NK-92 (cell line): Measurements from ENCODE around the gene TUBGCP3.
"Not testable (repeated sequence)": the region's sequence is repeated elsewhere in the genome, so short reads cannot be mapped to it uniquely, and the experiment has no call there.

ENCODE experiments used
- DNase-seq: peaks from one replicate; lab custom pipeline; 2025; ENCODE audit not compliant: unreplicated experiment; lab: John Stamatoyannopoulos, UW

Gene TUBGCP3

DNA sequence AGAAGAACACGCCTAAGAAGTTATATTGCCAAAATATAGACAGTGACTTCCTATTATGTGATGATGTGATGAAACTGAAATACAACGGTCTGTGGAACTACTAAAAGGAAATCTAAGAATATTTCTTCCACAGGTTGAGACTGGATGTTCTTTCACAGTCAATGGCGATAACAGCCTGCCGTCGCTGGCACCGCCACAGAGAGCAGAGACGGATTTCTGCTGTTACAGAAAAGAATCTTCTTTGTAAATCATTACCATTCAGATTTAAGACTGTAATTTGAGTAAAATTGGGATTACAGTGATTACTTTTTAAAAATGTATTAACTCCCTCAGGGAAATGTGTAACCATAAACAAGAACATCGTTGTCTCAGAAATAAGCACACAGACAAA is 100.8 kb downstream of the TUBGCP3 start:
- DNase-seq: no peak

DNA sequence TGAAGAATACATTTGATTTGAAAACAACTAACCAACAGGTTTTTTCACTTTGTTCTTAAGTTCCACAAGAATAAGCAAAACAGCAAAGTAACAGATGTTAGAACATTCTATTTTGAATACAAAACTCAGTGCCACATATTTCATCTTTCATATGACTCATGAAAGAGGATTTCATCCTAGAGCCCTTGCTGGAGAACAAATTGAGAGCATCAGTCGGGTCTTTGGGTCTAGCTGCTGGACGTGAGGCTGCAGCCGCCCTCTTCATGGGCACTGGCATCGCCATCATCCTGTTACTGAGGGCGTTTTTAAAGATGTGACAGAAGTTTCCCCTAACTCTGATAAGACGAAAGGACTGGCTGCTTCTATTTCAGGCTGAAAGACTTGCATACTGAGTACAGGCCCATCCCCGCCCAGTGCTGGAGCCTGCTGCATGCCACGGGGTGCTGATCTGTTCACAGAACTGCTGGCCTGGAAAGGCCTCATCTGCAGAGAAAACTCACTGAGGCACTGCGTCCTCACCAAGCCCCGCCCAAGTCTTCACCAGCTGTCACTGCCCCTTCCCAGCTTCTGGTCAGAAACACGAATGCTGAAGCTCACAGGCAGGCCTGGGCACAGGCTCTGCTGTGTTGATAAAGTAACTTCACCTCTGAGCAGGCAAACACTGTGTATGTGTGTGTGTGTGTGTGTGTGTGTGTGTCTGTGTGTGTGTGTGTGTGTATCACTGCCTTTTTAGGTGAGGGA is 101.4 kb downstream of the TUBGCP3 start:
- no peak for DNase-seq

DNA sequence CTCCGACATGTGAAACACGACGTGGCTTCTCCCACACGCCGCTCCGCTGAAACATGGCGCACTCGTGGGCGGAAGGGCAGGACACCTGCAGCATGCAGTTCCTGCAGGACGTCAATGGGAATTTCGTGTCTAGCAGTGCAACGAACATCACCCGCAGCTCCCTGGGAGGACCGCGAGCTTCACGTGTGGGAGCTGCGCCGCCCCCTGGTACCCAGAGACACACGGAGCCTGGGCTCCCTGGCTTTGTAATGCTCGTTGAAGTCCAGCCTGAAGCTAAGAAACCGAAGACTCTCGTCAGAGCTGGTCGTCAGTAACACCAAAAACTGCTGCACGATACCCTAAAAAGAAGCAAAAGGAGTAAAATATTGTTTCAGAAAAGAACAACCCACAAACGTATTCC is 102.1 kb downstream of the TUBGCP3 start:
- DNase-seq: not testable (repeated sequence)

DNA sequence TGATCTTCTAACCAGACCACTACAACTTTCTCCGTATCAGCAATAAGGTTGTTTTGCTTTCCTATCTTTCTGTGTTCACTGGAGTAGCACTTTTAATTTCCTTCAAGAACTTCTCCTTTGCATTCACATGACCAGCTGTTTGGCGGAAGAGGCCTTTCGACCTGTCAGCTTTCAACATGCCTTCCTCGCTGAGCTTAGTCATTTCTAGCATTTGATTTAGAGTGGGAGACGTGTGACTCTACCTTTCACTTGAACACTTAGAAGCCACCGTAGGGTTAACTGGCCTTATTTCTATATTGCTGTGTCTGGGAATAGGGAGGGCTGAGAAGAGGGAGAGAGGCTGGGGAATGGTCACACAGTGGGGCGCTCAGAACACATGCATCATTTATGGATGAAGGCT is 104.7 kb downstream of the TUBGCP3 start:
- no peak for DNase-seq

DNA sequence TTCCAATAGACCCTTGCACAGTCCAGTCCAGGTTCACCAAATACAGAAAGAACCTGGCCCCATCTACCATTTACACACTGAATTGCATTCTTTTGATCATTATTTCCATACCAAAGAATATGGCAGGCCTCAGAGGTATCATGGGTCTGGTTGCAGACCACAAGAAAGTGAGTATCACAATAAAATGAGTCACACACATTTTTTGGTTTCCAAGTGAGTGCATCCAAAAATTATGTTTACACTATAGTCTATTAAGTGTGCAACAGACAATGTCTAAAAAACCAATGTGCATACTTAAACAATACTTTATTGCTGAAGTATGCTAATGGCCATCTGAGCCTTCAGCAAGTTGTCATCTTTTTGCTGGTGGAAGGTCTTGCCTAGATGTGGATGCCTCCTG is 106.5 kb downstream of the TUBGCP3 start:
- DNase-seq: no peak

DNA sequence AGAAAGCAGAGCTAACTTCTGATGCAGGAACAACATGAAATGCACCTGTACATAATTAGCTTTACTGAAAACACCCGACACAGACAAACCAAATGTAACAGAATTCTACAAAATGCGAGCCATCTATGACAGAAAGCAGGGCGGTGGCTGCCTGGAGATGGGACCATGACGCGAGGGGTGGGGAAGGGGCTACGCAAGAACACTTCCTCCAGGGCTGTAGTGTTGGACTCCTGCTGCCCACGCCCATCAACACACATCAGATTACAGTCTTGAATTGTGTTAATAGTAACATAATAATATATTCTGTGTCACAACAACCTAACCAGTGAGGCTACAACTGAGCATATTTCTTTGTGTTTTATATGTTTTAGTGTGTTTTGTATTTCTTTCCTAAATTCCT is 108.6 kb downstream of the TUBGCP3 start:
- no peak for DNase-seq

DNA sequence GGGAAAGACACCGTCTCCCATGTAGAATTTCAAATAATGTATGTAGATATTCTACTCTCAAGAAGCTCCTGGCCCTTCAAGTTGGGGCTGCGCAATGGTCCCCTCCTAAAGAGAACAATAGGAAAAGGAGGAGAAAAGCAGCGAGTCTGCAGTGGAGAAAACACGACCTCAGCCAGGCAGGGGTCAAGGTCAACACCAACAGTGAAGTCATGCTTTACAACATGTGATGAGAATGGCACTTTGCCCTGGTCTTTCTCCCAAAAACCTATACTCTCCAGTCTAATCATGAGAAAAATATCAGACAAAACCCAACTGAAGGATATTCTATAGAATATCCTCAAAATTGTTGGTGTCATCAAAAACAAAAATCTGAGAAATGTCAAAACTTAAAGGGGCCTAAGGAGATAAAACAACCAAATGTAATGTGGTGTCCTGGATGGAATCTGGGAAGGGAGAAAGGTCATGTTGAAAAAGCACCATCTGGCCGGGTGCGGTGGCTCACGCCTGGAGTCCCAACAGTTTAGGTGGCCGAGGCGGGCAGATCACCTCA is 110.8 kb downstream of the TUBGCP3 start:
- no peak for DNase-seq

DNA sequence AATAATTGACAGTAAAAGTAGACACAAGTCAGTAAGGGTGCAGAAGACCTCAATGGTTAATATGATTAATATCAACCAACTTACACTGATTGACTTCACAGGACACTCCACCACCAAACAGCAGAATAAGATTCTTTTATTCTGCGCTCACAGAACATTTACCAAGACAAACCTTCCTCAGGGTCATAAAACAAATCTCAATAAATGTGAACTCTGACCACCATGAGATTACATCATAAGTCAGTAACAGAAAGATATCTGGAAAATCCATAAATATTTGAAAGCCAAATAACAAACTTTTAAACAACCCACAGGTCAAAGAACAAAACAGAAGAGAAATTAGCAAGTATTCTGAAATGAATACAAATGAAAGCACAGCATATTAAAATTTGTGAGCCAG is 112.1 kb downstream of the TUBGCP3 start:
- no peak for DNase-seq

DNA sequence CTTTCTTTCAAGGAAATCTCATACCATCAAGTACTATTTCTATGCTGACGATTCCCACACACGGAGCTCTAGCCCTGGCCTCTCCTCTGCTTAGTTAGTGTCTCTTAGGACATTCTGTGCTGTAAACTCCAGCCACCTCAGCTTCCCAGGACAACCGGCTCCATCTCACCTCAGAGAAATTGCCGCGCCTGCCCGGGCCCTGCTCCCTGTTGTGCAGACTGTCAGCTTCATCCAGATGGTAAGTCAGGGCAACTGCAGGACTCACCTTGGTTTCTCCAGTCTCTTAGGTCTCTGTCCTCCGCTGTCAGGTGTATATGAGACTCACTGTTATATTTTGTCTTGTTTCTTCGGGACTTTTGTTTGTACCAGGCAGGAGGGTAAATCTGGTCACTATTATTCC is 113.1 kb downstream of the TUBGCP3 start:
- no peak for DNase-seq

DNA sequence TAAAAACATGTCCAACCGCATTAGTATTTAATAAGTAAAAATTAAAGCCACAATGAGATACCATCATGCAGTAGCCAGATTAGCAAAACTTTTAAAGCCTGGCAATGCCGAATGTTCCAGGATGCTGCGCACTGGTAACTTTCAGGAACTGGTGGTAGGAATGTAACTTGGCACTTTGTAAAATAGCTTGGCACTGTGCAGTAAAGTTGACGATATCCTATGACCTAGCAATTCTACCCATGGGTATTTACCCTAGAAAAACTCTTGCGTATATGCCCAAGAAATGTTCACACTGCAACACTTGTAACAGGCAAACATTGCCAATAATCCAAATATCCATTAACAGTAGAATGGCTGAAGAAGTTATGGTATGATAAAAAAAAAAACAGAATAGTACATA is 114.1 kb downstream of the TUBGCP3 start:
- DNase-seq: no peak

DNA sequence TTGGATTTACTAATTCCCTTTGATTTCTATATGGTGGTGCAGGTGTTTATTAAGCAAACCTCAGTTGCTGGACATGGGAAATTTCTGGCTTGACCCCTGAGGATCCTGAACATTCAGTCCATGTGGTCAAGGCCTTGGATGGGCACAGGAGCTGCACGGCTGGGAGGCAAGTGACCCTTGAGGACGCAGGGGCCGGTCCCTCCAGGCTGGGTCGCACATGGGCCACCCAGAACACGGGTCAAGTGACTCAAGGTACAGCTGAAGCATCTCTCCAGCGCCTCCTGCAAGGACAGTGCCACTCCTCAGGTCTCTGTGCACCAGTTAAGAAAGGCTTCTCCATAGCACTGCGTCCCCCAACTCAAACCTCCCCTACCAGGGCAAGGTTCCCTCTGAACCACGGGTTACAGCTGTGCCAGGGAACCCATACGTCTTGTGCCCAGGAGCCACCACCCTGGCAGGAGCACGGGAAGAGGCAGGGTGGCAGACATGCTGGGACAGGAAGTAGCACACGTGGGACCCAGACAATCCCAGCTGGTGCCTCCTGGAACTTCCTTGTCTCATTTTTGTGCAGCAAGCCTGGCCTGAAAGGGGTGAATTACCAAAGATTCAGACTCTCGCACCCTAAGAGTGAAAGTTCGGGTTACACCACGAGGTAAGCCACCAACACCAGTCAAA is 118.7 kb downstream of the TUBGCP3 start:
- DNase-seq: no peak

DNA sequence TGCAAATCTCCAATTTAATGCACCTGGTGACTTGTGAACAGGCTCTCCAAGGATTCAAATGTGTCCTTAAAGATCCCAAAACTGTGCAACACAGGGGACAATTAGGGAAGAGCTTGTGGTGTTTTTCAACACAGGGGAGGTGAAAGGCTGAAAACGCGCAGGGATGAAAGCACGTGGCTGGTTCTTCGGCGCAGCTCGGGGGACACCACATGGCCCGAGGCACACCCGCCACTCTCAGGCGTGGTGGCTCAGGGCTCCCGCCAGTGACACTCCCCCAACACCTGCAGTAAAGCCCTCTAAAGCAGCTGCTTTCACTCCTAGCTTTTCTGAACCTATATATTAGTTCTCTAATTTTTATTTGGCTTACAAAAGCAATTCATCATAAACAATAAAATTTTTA is 119.9 kb downstream of the TUBGCP3 start:
- DNase-seq: no peak

DNA sequence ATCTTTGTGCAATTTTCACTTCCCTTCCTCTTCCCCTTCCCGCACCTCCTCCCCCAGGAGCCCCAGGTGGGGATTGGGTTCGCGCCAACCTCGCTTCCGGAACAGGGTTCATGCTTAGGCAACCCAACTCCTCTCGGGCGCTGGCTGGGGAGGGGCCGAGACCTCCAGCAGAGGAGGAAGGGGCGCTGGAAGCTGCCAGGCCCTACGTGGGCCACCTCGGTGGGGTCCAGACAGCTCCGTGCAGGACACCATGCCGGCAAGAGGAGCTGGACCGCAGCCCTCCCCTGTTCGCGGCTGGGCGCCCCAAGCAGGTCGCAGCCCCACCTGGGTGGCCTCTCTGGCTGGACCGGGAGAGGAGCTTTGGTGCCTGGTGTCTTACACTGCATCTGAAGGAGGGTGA is 120.7 kb downstream of the TUBGCP3 start:
- no peak for DNase-seq

DNA sequence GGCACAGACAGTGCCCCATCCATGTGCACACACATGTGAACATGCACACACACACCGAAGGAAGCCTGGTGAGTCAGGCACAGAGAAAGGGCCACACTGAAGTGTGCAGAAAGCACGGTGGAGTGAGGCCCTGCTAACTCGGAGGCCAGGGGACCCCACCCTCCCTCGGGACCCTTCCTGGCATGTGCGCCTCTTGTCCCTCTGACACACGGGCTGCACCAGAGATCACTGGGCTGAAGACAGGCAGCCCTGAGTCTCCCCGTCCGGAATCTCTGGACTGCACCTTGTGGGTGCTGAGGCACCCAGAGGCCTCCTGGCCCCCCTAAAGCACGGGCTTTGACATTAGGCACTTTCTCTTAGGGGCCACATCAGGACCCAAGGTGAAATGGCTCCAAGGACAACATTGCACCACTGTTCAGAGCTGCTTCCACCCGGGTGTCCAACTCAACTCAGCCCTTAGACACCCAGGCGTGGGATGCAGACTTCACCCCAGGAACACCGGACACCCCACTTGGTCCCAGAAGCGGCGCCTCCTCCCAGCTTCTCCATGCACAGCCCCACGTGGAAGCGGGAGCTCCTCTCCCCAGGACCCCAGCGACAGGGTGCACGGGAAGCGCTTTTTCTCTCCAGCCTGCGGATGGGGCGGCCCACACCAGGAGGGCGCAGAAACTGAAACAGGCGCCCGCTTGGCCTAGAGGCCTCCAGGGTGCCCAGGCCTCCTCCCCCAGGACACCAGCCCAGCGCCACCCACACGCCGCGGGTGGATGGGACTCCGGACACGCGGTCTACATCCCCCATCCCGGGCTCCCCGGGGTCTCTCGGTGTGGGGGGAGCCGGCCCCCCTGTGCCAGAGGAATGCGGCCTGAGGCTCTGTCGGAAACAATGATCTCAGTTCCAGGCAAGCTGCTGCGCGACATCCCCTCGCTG is 121.6 kb downstream of the TUBGCP3 start:
- DNase-seq: no peak

DNA sequence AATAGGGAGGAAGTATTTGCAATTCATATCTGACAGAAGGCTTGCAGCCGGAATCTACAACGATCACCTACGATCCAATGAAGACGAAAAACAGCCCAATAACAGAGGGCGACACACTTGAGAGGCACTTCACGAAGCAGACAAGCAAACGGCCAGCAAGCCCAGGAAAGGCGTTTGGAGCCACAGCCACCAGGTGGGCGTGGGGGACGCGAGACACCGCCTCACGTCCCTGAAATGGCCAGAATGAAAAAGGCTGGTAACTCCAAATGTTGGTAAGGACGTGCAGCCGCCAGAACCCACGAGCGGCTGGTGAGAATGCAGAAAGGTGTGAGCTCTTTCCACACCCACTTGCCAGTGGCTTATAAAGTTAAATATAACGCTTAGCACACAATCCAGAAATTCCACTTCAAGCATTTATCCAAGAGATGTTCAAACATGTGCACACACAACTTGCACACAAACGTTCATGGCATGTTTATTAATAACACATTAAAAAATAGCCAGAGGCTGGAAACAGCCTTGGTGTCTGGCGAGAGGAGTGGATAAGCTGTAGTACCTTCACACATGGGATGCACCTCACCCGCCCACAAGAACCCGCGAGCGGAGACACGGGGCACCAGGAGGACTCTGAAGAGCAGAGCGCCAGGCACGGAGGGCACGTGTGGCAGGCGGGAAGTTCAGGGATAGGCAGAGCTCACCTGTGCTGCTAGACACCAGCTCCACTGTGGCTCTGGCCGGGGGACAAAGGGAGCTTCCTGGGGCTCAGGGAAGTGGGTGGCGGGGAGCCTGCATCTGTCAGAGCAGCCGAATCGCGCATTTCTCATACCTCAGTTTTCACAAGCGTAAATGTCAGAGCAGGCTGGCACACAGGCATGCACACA is 122.5 kb downstream of the TUBGCP3 start:
- no peak for DNase-seq

DNA sequence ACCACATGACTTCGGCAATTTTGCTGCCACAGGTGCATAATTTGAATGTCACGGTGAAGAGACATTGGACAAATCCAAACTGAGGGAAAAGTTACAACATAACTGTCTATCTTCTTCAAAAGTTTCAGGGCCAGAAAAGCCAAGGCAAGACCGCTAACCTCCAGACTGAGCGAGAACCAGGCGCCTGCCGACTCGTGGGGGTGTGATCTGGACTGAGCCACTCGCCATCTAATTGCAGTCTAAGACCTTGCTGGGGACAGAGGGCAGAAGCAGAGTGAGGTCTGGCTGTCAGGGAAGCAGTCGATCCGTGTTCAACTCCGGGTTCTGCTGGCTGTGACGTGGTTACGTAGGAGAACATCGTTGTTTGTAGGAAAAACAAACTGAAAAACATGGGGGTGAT is 123.2 kb downstream of the TUBGCP3 start:
- no peak for DNase-seq

DNA sequence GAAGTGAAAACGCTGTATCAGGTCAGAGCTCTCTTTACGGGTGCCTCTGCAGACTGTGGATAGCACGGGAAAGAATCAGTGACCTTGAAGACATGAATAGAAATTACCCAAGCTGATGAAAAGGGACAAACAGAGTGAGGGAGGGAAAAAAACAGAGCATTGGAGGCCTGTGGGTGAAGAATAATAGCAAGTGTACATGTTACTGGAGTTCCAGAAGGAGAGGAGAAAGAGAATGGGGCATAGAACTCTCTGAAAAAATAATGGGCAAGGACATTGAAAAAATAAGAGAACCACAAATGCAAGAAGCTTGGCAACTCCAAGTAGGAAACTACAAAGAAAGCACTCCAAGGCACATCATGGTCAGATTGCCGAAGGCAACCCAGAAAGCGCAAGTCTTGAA is 125.5 kb downstream of the TUBGCP3 start:
- no peak for DNase-seq

DNA sequence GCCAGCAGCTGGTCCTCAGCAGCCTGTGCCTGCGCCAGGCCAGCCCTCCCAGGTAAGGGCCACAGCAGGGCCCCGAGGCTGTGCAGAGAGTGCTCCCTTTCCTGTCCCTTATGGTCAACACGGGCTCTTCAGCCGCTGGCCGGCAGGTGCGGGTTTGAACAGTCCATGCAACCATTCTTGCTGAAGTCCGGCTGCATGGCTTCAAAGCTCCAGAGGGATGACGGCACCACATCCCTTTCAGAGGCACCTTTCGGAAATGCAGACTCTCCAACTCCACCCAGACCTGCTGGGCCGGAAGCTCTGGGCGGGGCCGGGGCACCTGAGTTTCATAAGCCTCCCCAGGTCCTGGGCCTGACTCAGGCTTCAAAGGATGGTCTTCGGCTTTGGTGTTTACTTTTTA is 130.5 kb downstream of the TUBGCP3 start:
- DNase-seq: no peak

DNA sequence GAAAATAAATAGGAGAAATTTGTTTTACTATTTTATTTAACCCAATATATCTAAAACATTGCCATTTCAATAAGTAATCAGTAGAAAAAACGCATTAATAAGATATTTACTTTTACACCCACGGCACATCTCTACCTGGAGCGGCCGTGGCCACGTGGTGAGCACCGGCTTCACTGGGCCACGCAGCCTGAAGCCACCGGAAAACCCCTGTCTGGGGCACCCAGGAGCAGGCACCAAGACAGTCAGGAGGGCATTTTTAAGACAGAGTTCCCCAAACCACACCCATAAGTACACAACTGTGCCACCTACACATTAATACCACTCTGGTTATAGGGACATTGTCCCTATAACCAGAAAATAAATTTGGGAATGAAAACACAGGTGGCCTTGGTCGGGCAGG is 130.9 kb downstream of the TUBGCP3 start:
- no peak for DNase-seq
